ENCODE measurements around the gene EXOC3L4.

Gene EXOC3L4

GRCh38 chr14:103103461-103104388 lies 9.2 kb downstream of the EXOC3L4 start:
- peak; percentile 65 for DNase-seq (ENCODE audit: low read depth)
- H3K4me3 ChIP-seq (ENCODE audit: low read length): no peak overlapping the region
- TF ChIP-seq, protein P1, sequence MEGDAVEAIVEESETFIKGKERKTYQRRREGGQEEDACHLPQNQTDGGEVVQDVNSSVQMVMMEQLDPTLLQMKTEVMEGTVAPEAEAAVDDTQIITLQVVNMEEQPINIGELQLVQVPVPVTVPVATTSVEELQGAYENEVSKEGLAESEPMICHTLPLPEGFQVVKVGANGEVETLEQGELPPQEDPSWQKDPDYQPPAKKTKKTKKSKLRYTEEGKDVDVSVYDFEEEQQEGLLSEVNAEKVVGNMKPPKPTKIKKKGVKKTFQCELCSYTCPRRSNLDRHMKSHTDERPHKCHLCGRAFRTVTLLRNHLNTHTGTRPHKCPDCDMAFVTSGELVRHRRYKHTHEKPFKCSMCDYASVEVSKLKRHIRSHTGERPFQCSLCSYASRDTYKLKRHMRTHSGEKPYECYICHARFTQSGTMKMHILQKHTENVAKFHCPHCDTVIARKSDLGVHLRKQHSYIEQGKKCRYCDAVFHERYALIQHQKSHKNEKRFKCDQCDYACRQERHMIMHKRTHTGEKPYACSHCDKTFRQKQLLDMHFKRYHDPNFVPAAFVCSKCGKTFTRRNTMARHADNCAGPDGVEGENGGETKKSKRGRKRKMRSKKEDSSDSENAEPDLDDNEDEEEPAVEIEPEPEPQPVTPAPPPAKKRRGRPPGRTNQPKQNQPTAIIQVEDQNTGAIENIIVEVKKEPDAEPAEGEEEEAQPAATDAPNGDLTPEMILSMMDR (IDR thresholded peaks at IDR 0.05; ENCODE audit: insufficient read depth, low read depth, low read length, missing control alignments): peak; percentile 36

- DNase-seq (ENCODE audit: low read depth): no peak
- TF ChIP-seq, protein P1 (IDR thresholded peaks at IDR 0.05; ENCODE audit: insufficient read depth, low read depth, low read length, missing control alignments): no peak
- no peak overlapping the region for H3K4me3 ChIP-seq (ENCODE audit: low read length)
Observed at GRCh38 chr14:103104389-103104653, 9.8 kb downstream of the EXOC3L4 start.

GRCh38 chr14:103104654-103105452 lies 10.3 kb downstream of the EXOC3L4 start:
- DNase-seq (ENCODE audit: low read depth): peak; percentile 58
- no peak overlapping the region for H3K4me3 ChIP-seq (ENCODE audit: low read length)
- TF ChIP-seq, protein P1 (IDR thresholded peaks at IDR 0.05; ENCODE audit: insufficient read depth, low read depth, low read length, missing control alignments): peak; percentile 73

- TF ChIP-seq, protein P1 (IDR thresholded peaks at IDR 0.05; ENCODE audit: insufficient read depth, low read depth, low read length, missing control alignments): peak; percentile 23
- no peak for DNase-seq (ENCODE audit: low read depth)
- H3K4me3 ChIP-seq (ENCODE audit: low read length): no peak overlapping the region
Observed at GRCh38 chr14:103105580-103106150, 11.1 kb downstream of the EXOC3L4 start.

GRCh38 chr14:103107455-103107854 lies 12.9 kb downstream of the EXOC3L4 start:
- TF ChIP-seq, protein P1 (IDR thresholded peaks at IDR 0.05; ENCODE audit: insufficient read depth, low read depth, low read length, missing control alignments): no peak
- no peak for DNase-seq (ENCODE audit: low read depth)
- H3K4me3 ChIP-seq (ENCODE audit: low read length): no peak overlapping the region

DNA sequence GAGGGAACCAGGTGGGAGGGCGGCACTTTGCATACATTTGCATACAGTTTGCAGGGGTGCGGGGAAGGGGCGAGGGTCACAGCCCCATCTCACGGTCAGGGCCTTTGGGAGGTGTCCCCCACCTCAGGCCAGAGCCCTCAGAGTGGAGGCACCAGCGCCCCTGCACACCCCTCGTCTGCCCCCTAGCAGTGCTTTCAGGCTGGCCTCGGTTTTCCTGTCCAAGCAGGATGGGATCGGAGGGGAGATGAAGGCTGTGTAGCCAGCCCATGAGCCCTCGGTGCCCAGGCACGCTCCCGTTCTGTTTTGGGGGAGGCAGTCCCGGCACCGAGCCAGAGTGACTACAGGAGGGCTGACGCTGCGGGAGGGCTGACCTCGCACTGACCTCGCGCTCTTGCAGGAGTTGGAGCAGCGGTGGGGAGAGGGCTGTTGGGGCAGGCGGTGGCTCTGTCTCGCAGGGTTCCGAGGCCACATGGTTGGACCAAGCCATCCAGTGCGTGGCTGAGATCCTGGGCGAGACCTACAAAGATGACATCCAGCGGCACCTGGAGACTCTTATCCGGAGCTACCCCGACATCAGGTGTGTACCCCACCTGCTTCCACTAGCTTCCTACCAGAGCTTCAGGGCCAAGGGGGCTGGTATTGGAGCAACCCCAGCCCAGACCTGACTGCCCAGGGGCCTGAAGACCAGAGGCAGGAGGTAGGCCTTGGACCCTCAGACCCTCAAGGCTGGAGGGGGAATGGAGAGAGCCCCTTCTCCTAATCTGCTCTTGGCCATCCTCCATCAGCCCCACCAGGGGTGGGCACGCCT lies 13.6 kb downstream of the EXOC3L4 start:
- H3K4me3 ChIP-seq (ENCODE audit: low read length): no peak overlapping the region
- DNase-seq (ENCODE audit: low read depth): no peak
- TF ChIP-seq, protein P1 (IDR thresholded peaks at IDR 0.05; ENCODE audit: insufficient read depth, low read depth, low read length, missing control alignments): no peak
